GM12875 (cell line): ENCODE data around the gene EPS8L1.

Experiments used
- H3K4me3 ChIP-seq: one replicate; pipeline ENCODE4 v1.5.1; 2011; ENCODE audit warnings: low read depth, low read length, control low read depth
- TF ChIP-seq, protein P1 (sequence below): IDR thresholded peaks from 2 replicates; pipeline ENCODE4 v1.5.1; 2011; ENCODE audit warnings: low read depth, mild to moderate bottlenecking, control low read depth, inconsistent platforms, low read length, moderate library complexity, borderline replicate concordance; ENCODE audit not compliant: insufficient read depth

The EPS8L1 gene

DNA sequence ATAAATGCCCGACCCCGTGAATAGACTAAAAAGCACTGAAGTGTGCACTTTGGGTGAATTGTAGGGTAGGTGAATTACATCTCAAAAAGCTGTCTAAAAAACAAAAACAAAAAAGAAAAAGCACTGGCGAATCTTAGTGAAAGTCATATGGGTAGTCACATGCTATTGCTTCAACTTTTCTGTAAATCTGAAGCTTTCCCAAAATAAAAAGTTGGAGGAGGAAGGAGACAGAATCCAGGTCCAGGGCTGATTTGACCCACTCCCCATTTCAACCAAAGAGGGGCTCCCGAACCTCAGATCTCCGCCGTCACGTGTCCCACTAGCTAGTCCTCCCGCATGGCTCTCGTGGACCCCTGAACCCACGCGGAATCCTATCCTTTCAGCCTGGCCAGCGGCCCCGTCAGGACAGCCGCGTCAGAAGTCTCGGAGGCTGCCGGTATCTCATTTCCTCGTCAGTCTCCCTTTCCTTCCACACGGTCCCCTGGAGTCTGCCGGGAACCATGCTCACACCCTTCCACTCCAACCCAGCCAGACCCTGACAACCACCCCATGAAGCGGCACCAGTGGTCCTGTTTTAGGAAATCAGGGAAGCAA lies 35.7 kb downstream of the EPS8L1 start:
- H3K4me3 ChIP-seq, result no peak overlapping the region
- TF ChIP-seq, protein P1, sequence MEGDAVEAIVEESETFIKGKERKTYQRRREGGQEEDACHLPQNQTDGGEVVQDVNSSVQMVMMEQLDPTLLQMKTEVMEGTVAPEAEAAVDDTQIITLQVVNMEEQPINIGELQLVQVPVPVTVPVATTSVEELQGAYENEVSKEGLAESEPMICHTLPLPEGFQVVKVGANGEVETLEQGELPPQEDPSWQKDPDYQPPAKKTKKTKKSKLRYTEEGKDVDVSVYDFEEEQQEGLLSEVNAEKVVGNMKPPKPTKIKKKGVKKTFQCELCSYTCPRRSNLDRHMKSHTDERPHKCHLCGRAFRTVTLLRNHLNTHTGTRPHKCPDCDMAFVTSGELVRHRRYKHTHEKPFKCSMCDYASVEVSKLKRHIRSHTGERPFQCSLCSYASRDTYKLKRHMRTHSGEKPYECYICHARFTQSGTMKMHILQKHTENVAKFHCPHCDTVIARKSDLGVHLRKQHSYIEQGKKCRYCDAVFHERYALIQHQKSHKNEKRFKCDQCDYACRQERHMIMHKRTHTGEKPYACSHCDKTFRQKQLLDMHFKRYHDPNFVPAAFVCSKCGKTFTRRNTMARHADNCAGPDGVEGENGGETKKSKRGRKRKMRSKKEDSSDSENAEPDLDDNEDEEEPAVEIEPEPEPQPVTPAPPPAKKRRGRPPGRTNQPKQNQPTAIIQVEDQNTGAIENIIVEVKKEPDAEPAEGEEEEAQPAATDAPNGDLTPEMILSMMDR, result no peak

DNA sequence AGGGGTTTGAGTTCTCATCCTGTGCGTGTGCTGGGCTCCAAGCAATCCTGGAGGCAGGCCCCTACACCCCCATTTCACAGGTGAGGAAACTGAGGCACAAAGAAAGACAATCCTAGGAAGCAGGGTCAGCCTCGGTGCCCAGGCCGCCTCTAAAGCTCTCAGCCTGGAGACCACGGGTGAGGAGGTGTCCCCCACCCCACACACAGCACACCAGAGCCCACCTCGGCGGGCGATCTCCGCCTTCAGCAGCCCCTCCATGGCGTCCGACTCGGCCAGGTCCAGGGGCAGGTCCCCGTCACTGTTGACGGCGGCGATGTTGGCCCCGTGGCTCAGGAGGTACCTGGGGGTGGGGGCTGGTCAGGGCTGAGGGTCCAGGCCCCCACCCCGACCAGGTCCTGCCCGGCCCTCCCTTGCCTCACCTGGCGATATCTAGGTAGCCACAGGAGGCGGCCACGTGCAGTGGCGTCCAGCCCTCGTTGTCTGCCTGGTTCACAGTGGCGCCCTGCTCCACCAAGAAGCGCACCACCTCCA lies 36.6 kb downstream of the EPS8L1 start:
- H3K4me3 ChIP-seq, result no peak overlapping the region
- TF ChIP-seq, protein P1, result no peak

DNA sequence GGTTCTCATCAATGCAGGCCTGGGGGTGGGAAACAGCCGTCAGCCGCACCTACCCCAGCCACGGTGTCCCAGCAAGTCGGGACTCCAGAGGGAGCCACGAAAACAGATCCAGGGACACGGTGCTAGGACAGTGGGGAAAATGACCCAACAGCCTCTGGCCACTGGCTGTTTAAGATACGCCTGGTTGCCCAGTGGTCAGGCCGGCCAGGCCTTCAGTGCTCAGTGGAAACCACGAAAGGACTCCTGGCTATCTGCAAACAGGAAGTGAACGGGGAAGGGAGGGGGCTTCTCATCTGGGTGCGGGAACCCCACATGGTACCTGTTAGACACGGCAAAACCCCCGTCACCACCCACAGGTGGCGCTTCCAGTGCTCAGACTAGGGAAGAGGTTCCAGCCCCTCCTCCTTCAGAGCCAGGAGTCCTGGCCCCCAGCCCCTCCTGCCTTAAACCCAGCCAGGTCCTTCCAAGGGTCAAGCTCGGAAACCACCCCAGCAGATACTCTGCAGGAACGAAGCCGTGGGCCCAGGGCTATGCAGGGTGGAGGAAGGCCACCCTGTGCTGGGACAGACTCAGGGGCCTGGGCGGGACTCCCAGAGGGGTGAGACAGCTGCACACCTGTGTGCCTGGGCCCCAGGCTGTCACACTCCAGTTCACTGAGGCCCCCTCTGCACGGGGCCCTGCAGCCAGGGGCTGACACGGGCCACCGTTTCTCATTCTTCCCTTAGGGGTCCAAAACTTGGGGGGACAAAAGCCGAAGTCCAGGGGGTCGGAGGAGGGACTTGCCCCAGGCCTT lies 37.3 kb downstream of the EPS8L1 start:
- TF ChIP-seq, protein P1, result peak; percentile 15; the same call in 1 of the 2 replicates
- H3K4me3 ChIP-seq, result no peak overlapping the region

DNA sequence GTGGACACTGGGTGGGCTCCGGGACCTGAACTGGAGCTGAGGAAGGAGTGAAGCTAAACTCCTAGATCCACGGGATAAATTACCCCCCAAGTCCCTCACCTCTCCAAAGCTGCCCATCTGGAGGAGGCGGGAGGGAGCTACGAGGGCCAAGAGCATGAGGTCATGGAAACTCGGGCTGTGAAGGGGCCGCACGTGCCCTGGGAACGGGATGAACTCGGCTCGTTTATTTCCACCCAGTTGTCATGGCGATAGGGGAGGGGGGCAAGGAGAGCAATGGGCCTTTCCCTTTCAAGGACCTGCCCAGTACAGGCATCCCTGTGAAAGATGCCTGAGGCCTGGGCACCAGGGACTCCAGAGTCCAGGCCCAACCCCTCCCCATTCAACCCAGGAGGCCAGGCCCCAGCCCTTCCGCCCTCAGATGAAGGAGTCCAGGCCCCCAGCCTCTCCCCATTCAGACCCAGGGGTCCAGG lies 37.9 kb downstream of the EPS8L1 start:
- H3K4me3 ChIP-seq, result no peak overlapping the region
- TF ChIP-seq, protein P1, result no peak

DNA sequence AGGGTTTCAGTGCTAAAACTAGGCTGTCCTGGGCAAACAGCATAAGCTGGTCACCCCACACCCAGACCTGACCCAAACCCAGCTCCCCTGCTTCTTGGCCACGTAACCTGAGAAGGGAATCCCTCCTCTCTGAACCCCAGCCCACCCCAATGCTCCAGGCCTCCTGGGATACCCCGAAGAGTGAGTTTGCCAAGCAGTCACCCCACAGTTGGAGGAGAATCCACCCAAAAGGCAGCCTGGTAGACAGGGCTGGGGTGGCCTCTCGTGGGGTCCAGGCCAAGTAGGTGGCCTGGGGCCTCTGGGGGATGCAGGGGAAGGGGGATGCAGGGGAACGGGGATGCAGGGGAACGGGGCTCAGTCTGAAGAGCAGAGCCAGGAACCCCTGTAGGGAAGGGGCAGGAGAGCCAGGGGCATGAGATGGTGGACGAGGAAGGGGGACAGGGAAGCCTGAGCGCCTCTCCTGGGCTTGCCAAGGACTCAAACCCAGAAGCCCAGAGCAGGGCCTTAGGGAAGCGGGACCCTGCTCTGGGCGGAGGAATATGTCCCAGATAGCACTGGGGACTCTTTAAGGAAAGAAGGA lies 39.0 kb downstream of the EPS8L1 start:
- H3K4me3 ChIP-seq, result no peak overlapping the region
- TF ChIP-seq, protein P1, result no peak

DNA sequence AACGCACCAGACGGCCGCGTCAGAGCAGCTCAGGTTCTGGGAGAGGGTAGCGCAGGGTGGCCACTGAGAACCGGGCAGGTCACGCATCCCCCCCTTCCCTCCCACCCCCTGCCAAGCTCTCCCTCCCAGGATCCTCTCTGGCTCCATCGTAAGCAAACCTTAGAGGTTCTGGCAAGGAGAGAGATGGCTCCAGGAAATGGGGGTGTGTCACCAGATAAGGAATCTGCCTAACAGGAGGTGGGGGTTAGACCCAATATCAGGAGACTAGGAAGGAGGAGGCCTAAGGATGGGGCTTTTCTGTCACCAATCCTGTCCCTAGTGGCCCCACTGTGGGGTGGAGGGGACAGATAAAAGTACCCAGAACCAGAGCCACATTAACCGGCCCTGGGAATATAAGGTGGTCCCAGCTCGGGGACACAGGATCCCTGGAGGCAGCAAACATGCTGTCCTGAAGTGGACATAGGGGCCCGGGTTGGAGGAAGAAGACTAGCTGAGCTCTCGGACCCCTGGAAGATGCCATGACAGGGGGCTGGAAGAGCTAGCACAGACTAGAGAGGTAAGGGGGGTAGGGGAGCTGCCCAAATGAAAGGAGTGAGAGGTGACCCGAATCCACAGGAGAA lies 39.9 kb downstream of the EPS8L1 start:
- TF ChIP-seq, protein P1, result no peak
- H3K4me3 ChIP-seq, result peak overlapping the region; percentile 76
